Measurements from ENCODE around the gene PCSK5. TPM values are rescaled to one million over a fixed set of nuclear protein-coding genes. Genes with fewer than 3 reads are reported as not detected.

The PCSK5 gene
- total RNA-seq, 4 donors from 2014 or later = 37.7 to 53.4 (median 43.1) TPM

DNA sequence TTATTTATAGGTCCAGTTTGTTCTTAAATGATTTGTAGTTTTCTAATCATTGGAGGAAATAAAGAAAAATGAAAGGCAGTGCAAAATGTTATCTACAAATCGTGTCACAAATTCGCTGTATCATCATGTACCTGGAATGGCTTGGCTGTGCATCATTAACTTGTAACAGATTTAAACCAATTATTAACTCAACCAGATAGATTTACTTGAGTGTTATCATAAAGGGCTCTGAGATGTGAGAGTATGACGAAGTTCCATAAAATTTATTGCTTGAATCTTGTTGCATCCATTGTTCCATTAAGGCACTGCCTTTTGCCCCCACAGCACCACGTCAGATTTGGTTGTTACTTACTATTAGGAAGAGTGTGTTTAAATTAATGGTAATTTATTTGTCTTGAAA is 23.5 kb downstream of the PCSK5 start:
- DNase-seq (ENCODE audit: low spot score) (no peak), ATAC-seq (ENCODE audit: low FRiP score) (no peak)
- TF ChIP-seq, protein P1, sequence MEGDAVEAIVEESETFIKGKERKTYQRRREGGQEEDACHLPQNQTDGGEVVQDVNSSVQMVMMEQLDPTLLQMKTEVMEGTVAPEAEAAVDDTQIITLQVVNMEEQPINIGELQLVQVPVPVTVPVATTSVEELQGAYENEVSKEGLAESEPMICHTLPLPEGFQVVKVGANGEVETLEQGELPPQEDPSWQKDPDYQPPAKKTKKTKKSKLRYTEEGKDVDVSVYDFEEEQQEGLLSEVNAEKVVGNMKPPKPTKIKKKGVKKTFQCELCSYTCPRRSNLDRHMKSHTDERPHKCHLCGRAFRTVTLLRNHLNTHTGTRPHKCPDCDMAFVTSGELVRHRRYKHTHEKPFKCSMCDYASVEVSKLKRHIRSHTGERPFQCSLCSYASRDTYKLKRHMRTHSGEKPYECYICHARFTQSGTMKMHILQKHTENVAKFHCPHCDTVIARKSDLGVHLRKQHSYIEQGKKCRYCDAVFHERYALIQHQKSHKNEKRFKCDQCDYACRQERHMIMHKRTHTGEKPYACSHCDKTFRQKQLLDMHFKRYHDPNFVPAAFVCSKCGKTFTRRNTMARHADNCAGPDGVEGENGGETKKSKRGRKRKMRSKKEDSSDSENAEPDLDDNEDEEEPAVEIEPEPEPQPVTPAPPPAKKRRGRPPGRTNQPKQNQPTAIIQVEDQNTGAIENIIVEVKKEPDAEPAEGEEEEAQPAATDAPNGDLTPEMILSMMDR (IDR thresholded peaks at IDR 0.05) = no peak

DNA sequence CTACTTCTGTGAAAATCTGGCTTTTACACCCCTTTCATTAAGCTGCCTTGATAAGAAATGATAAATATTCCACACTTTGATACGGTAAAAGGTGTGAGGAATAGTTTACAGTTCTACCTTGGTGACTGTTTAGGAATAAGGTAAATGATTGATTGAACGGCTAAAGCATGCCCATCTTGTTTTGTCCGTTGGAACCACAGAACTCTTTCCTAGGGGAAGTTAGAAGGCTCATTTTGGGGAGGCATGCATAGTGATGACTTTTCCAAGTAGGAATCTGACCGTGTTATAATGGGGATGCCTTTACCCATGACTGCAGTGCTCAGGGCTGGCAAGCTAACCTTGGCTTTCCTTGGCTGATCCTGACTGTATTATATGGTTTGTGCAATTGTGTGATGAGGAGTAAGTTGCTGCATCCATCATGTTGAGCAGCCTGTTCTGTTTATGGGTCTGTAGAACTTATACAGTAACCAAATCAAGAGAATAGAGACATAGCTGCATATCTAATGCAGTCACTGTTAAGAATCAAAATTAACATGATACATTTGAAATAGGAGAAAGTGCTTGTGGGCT is 24.5 kb downstream of the PCSK5 start:
- TF ChIP-seq, protein P1 (IDR thresholded peaks at IDR 0.05) = no peak
- ATAC-seq (ENCODE audit: low FRiP score) (peak; percentile 71), DNase-seq (ENCODE audit: low spot score) (no peak)

DNA sequence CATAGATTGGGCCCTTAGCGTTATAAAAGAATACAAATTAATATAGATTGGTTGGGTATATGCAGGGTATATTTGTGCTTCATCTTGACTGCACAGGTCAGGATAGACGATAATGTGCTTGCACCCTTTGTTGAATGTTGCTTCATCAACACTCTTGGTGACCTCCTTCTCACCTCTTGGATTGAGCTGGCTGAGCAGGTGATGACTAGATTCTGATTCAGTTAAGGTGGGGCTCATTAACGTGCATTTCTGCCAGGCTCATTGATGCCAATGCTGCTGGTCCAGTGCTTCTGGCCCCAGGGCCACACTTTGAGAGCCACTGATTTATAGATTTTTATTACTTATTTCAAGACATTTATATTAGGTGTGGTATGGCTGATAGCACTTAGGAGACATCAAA is 27.7 kb downstream of the PCSK5 start:
- TF ChIP-seq, protein P1 (IDR thresholded peaks at IDR 0.05) = no peak
- no peak for DNase-seq (ENCODE audit: low spot score)
- no peak for ATAC-seq (ENCODE audit: low FRiP score)

DNA sequence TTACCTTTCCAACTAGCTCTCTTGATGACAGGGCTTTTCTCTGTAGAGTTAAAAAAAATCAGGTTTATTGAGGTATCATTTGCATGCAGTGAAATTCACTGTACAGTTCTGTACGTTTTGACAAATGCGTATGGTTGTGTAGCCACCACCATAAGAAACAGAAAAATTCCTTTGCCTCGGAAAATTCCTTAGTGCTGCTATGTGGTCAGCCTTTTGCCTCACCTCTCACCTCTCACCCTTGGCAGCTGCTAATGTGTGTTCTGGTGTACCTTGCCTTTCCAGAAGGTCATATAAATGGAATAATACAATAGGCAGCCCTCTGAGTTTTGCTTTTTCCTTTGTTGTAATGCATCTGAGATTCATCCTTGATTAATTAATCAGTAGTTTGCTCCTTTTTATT is 28.4 kb downstream of the PCSK5 start:
- no peak for ATAC-seq (ENCODE audit: low FRiP score)
- TF ChIP-seq, protein P1 (IDR thresholded peaks at IDR 0.05) = no peak
- no peak for DNase-seq (ENCODE audit: low spot score)

DNA sequence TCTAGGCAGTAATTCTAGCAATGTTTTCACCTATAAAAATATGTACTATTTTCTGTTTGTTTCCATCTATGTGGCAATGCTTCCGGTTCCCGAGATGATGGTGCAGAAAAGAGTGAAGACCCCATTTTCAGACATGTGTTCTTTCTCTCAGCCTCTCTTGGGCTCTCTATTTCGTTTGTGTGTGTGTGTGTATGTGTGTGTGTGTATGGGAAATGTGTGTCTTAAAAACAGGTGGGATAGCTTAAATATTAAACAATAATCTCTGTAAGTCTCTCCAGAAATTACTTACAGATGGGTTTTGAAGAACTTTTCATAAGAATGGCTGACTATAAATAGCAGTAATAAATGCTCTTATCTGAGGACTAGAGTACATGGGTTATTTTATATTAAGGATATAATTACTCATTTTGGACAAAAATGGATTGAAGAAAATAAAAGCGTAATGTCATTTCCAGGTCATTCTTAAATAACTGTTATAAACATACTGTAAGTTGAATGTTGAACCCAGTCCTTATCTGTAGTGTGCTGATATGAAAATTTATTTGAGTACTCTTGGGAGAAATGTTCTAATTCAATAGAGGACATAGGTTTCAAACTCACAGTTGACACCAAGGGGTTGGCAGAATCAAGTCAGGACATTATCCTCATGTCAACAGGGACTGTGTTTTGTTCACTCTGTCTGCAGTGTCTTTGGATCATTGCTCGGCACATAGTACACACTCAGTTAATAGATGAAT is 31.1 kb downstream of the PCSK5 start:
- TF ChIP-seq, protein P1 (IDR thresholded peaks at IDR 0.05) = no peak
- no peak for ATAC-seq (ENCODE audit: low FRiP score)
- DNase-seq (ENCODE audit: low spot score) = no peak

DNA sequence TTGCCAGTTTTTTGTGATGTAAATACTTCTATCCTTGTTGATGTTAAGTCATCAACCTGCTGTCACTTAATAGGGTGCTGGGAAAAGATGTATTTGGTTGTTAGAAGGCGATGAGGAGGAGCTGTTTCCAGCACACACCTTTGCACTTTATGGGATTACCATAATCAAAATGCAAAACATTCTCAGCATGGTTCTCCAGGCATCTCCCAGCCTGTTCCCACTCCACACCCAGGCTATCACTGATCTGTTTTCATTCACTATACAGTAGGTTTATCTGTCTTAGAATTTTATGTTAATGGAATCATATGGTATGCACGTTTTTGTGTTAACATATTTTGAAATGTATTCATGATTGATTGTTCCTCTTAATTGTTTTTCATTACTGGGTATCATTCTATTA is 35.9 kb downstream of the PCSK5 start:
- TF ChIP-seq, protein P1 (IDR thresholded peaks at IDR 0.05) = no peak
- ATAC-seq (ENCODE audit: low FRiP score) = no peak
- DNase-seq (ENCODE audit: low spot score) = no peak

DNA sequence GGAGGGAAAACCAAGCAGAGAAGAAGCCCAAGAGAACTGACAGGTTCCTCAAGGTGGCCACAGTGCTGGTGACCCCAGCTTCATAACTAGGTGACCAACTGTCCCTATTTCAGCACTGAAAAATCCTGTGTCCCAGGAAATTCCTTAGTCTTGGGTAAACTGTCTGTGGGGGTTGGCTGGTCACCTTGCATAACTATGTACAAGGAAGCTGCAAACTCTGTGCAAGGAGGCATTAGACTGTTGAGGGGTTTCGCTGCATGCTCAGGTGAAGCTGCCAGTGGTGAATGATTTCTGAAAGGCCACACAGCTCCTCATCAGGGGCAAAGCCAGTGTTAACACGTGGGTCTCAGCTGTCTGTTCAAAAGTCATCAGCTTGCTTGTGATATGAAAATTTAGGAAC is 36.9 kb downstream of the PCSK5 start:
- no peak for ATAC-seq (ENCODE audit: low FRiP score)
- TF ChIP-seq, protein P1 (IDR thresholded peaks at IDR 0.05) = no peak
- no peak for DNase-seq (ENCODE audit: low spot score)

Data from omental fat pad (tissue), 4 donors.